H1 (cell line): ENCODE data around the gene TBC1D2. TPM values are rescaled to one million over a fixed set of nuclear protein-coding genes. Genes with fewer than 3 reads are reported as not detected.

Experiments
- CTCF ChIA-PET: fragments of 300-600 bp; sonication (Branson Sonifier 250); formaldehyde crosslinking; loops from one replicate; lab custom pipeline; 2021; ENCODE audit not compliant: partially characterized antibody; lab: Charles Lee
- POLR2A ChIA-PET: fragments of 300-600 bp; sonication (Branson Sonifier 250); formaldehyde crosslinking; loops from one replicate; lab custom pipeline; 2021; ENCODE audit warnings: inconsistent platforms; ENCODE audit not compliant: partially characterized antibody; lab: Charles Lee
- DNase-seq, 2 experiments: peaks; one replicate each; pipeline versions ENCODE4 v3.0.0 to v3.0.0-alpha.2; 2010 to 2022; ENCODE audit warnings: low spot score in 2 of 2, low read depth in 1 of 2, mixed read lengths in 1 of 2
- FAIRE-seq: peaks from 2 replicates; lab custom pipeline; 2011; peaks lifted over from hg19 to GRCh38; lab: Jason Lieb, UNC
- H2AFZ ChIP-seq: 2 replicates; pipeline ENCODE4 v1.8.1; 2012; ENCODE audit warnings: low read length, inconsistent platforms
- H2AK5ac ChIP-seq: 2 replicates; pipeline ENCODE4 v1.6.1; 2013; ENCODE audit warnings: low read depth, low read length
- H2BK120ac ChIP-seq: replicated peaks from 2 replicates; pipeline ENCODE3; 2013; ENCODE audit warnings: low read depth, low read length, inconsistent platforms
- H2BK12ac ChIP-seq: 2 replicates; pipeline ENCODE4 v1.6.1; 2013; ENCODE audit warnings: low read depth, low read length
- H2BK15ac ChIP-seq: 2 replicates; pipeline ENCODE4 v1.6.1; 2013; ENCODE audit warnings: low read length
- H2BK20ac ChIP-seq: 2 replicates; pipeline ENCODE4 v1.6.1; 2013; ENCODE audit warnings: low read length
- H2BK5ac ChIP-seq: 2 replicates; pipeline ENCODE4 v1.6.1; 2013; ENCODE audit warnings: low read depth, low read length
- H3K14ac ChIP-seq: 2 replicates; pipeline ENCODE4 v1.6.1; 2013; ENCODE audit warnings: inconsistent platforms; ENCODE audit not compliant: insufficient read length
- H3K18ac ChIP-seq: 2 replicates; pipeline ENCODE4 v1.6.1; 2013; ENCODE audit warnings: low read length; ENCODE audit errors: extremely low read depth
- H3K23ac ChIP-seq: 2 replicates; pipeline ENCODE4 v1.6.1; 2013; ENCODE audit warnings: inconsistent platforms; ENCODE audit not compliant: insufficient read length
- H3K23me2 ChIP-seq: 2 replicates; pipeline ENCODE4 v1.6.1; 2013; ENCODE audit warnings: low read depth, low read length
- H3K27ac ChIP-seq: 2 replicates; pipeline ENCODE4 v1.6.1; 2011; ENCODE audit warnings: low read depth, low read length, inconsistent platforms
- H3K27me3 ChIP-seq, 4 experiments: replicated peaks in 1 of 4; 1 replicate in 1 of 4; 2 replicates in 3 of 4; pipeline versions ENCODE4 v1.6.1 to v1.8.1; 2011 to 2013; ENCODE audit warnings: low read length in 3 of 4, mild to moderate bottlenecking in 3 of 4, inconsistent platforms in 2 of 4, mixed read lengths in 2 of 4, moderate library complexity in 1 of 4; ENCODE audit not compliant: control insufficient read depth in 3 of 4, insufficient read depth in 3 of 4; ENCODE audit errors: extremely low read depth in 1 of 4
- H3K36me3 ChIP-seq, 4 experiments: 2 replicates each; pipeline versions ENCODE4 v1.6.1 to v1.8.1; 2011 to 2013; ENCODE audit warnings: mild to moderate bottlenecking in 4 of 4, low read length in 3 of 4, moderate library complexity in 2 of 4, control low read depth in 1 of 4, inconsistent platforms in 1 of 4; ENCODE audit not compliant: insufficient read depth in 4 of 4, control insufficient read depth in 2 of 4
- H3K4ac ChIP-seq: replicated peaks from 2 replicates; pipeline ENCODE3; 2013; ENCODE audit warnings: low read length, low read depth, mixed read lengths, inconsistent platforms; ENCODE audit not compliant: insufficient read length
- H3K4me1 ChIP-seq, 4 experiments: replicated peaks in 1 of 4; 1 replicate in 1 of 4; 2 replicates in 3 of 4; pipeline versions ENCODE4 v1.6.1 to v1.8.1; 2011 to 2013; ENCODE audit warnings: low read length in 3 of 4, inconsistent platforms in 2 of 4, mixed read lengths in 1 of 4; ENCODE audit not compliant: insufficient read depth in 4 of 4, control insufficient read depth in 3 of 4
- H3K4me2 ChIP-seq, 2 experiments: 2 replicates each; pipeline versions ENCODE4 v1.6.1 to v1.8.1; 2011 to 2013; ENCODE audit warnings: low read depth in 2 of 2, low read length in 2 of 2, control low read depth in 1 of 2, inconsistent platforms in 1 of 2, mild to moderate bottlenecking in 1 of 2; ENCODE audit not compliant: insufficient read depth in 1 of 2
- H3K4me3 ChIP-seq, 4 experiments: fragments of 200-600, 300-600 bp in 1 of 4; sonication (generic), shearing (Covaris generic), sonication (Bioruptor Twin) in 1 of 4; 2 replicates each; pipeline versions ENCODE4 v1.5.1 to v1.8.1; 2011 to 2016; ENCODE audit warnings: low read length in 4 of 4, low read depth in 3 of 4, control low read depth in 2 of 4, inconsistent platforms in 2 of 4, mild to moderate bottlenecking in 2 of 4, mixed read lengths in 1 of 4, moderate library complexity in 1 of 4; ENCODE audit not compliant: insufficient read depth in 2 of 4; ENCODE audit errors: extremely low read depth in 1 of 4
- H3K56ac ChIP-seq: replicated peaks from 2 replicates; pipeline ENCODE3; 2013; ENCODE audit warnings: low read depth, mild to moderate bottlenecking, mixed read lengths, low read length, inconsistent platforms; ENCODE audit not compliant: insufficient read length
- H3K79me1 ChIP-seq: 2 replicates; pipeline ENCODE4 v1.6.1; 2013; ENCODE audit warnings: low read depth, low read length, control low read depth
- H3K79me2 ChIP-seq, 2 experiments: 2 replicates each; pipeline versions ENCODE4 v1.6.1 to v1.8.1; 2012 to 2013; ENCODE audit warnings: low read length in 2 of 2, mild to moderate bottlenecking in 2 of 2, inconsistent platforms in 1 of 2; ENCODE audit not compliant: insufficient read depth in 2 of 2, control insufficient read depth in 1 of 2
- H3K9ac ChIP-seq, 4 experiments: replicated peaks in 1 of 4; 1 replicate in 1 of 4; 2 replicates in 3 of 4; pipeline versions ENCODE4 v1.6.1 to v1.8.1; 2011 to 2013; ENCODE audit warnings: low read depth in 3 of 4, low read length in 3 of 4, control low read depth in 2 of 4, mild to moderate bottlenecking in 2 of 4, moderate library complexity in 2 of 4, inconsistent platforms in 1 of 4; ENCODE audit errors: extremely low read depth in 1 of 4
- H3K9me3 ChIP-seq, 2 experiments: 2 replicates each; pipeline versions ENCODE4 v1.6.1 to v1.8.1; 2012 to 2013; ENCODE audit warnings: mild to moderate bottlenecking in 2 of 2, moderate library complexity in 2 of 2, control low read depth in 1 of 2, inconsistent platforms in 1 of 2, low read depth in 1 of 2, low read length in 1 of 2, mixed read lengths in 1 of 2; ENCODE audit not compliant: insufficient read depth in 2 of 2
- H4K20me1 ChIP-seq, 2 experiments: replicated peaks in 1 of 2; 2 replicates each; pipeline versions ENCODE3 to v1.8.1; 2011 to 2013; ENCODE audit warnings: inconsistent platforms in 2 of 2, low read length in 2 of 2, mild to moderate bottlenecking in 1 of 2; ENCODE audit not compliant: insufficient read depth in 2 of 2, control insufficient read depth in 1 of 2
- H4K5ac ChIP-seq: 2 replicates; pipeline ENCODE4 v1.6.1; 2013; ENCODE audit warnings: low read length, low read depth, mixed read lengths, inconsistent platforms; ENCODE audit not compliant: insufficient read length
- H4K8ac ChIP-seq: 2 replicates; pipeline ENCODE4 v1.8.0; 2013; ENCODE audit warnings: mild to moderate bottlenecking, moderate library complexity, low read length, inconsistent platforms; ENCODE audit not compliant: insufficient read depth; ENCODE audit errors: extremely low read depth
- H4K91ac ChIP-seq: replicated peaks from 2 replicates; pipeline ENCODE3; 2013; ENCODE audit warnings: low read length, mixed read lengths, inconsistent platforms; ENCODE audit not compliant: insufficient read length
- CBX8 ChIP-seq: fragments of 300-800, 300-1000 bp; sonication (generic); IDR thresholded peaks from 2 replicates; pipeline ENCODE4 v1.7.1; 2016; ENCODE audit warnings: low read depth, low read length, borderline replicate concordance
- WGBS, 2 experiments: shearing (Covaris generic) in 1 of 2; methylation state at CpG; one replicate each; pipeline versions ENCODE4 v1.1.6 to v1.1.7; 2013 to 2015; ENCODE audit warnings: low lambda C conversion rate in 2 of 2, mixed read lengths in 2 of 2, inconsistent platforms in 1 of 2, low coverage in 1 of 2, missing lambda C conversion rate in 1 of 2; ENCODE audit not compliant: insufficient replicate concordance in 2 of 2, insufficient coverage in 1 of 2, insufficient read length in 1 of 2; ENCODE audit errors: extremely low coverage in 1 of 2, missing lambda C conversion rate in 1 of 2; 5-methylcytosine and 5-hydroxymethylcytosine counted together
- polyA plus RNA-seq, 7 experiments: library from polyadenylated mRNA; depleted of rRNA in 3 of 7; stranded (reverse) in 5 of 7; unstranded in 2 of 7; fragments of >200 nt in 5 of 7; fragments of 200-250 nt in 2 of 7; gene quantifications; 1 replicate in 5 of 7; 2 replicates in 1 of 7; 4 replicates in 1 of 7; pipeline versions ENCODE4 v1.2.1 to v1.2.3, GENCODE V29; 2011 to 2013; ENCODE audit warnings: missing spikeins in 2 of 7, mixed read lengths in 2 of 7
- total RNA-seq: library from RNA; stranded (reverse); fragmentation: NEBNext Ultra II Directional; extraction: Animal tissue kit (Norgen Biotek cat#: 25700); gene quantifications from 2 replicates; pipeline ENCODE4 v1.2.1, GENCODE V29; 2021

The TBC1D2 gene
- total and polyA plus RNA-seq, 2 of the 8 experiments (the other 6 are each of a cell fraction or from before 2014, with no cell fraction given): 7.4 TPM

GRCh38 chr9:98260635-98261034 is 5.2 kb upstream of the TBC1D2 start:
- no peak overlapping the region for H3K23ac ChIP-seq
- WGBS, 2 experiments: 87% methylated on average over 5 of the region's 5 CpGs; no CpG with 5 or more reads in 1 of the 2 experiments
- H2BK120ac ChIP-seq: no peak overlapping the region
- no peak overlapping the region for H3K18ac ChIP-seq
- no peak for TF ChIP-seq CBX8
- H4K20me1 ChIP-seq: no peaks in the 10 kb centered on the region
- peaks cover 0 to 5% (median 1%) of the 10 kb centered on the region in 4 experiments; a peak in 4 of 7 replicates for H3K4me1 ChIP-seq
- H3K27me3 ChIP-seq: no peaks in the 10 kb centered on the region
- no peak overlapping the region for H2BK12ac ChIP-seq
- H3K27ac ChIP-seq: no peak overlapping the region
- DNase-seq: no peak
- H4K91ac ChIP-seq: no peak overlapping the region
- H3K23me2 ChIP-seq: peaks cover 10% of the 10 kb centered on the region; the same call in 1 of the 2 replicates
- H3K9me3 ChIP-seq: no peaks in the 10 kb centered on the region
- POLR2A ChIA-PET: no interaction called here
- H2BK15ac ChIP-seq: no peak overlapping the region
- H3K14ac ChIP-seq: no peak overlapping the region
- no peaks in the 10 kb centered on the region for H3K79me2 ChIP-seq
- no peak overlapping the region for H2BK20ac ChIP-seq
- H2AFZ ChIP-seq: no peak overlapping the region
- no peak overlapping the region for H3K9ac ChIP-seq
- H3K36me3 ChIP-seq: no peaks in the 10 kb centered on the region
- no peak overlapping the region for H2BK5ac ChIP-seq
- no peak overlapping the region for H3K4me2 ChIP-seq
- H3K56ac ChIP-seq: no peak overlapping the region
- no peak overlapping the region for H4K8ac ChIP-seq
- H3K79me1 ChIP-seq: no peaks in the 10 kb centered on the region
- H4K5ac ChIP-seq: no peak overlapping the region
- no peak overlapping the region for H3K4me3 ChIP-seq
- no peak overlapping the region for H2AK5ac ChIP-seq
- CTCF ChIA-PET: interaction anchor here (1.2 to 2.7 kb wide), 4 partner anchors 19 to 187 kb away, joined by 4 to 12 read pairs (median 6); no protein-coding TSS in a partner anchor
- no peak for FAIRE-seq
- no peak overlapping the region for H3K4ac ChIP-seq
